HG02852 (cell line): ENCODE data around the gene PRSS1.

Experiments used
- ATAC-seq: cut with Tn5 transposase; IDR thresholded peaks from one replicate; pipeline ENCODE4 v1.9.1; 2021; ENCODE audit warnings: mild to moderate bottlenecking, moderate library complexity; ENCODE audit not compliant: unreplicated experiment

Gene PRSS1

GRCh38 chr7:142792129-142792528 is 42.9 kb downstream of the PRSS1 start:
- ATAC-seq, result no peak

GRCh38 chr7:142792593-142792992 is 43.3 kb downstream of the PRSS1 start:
- no peak for ATAC-seq

- ATAC-seq, result no peak
Measured at GRCh38 chr7:142793156-142793555, 43.9 kb downstream of the PRSS1 start.

GRCh38 chr7:142795339-142795863 is 46.1 kb downstream of the PRSS1 start:
- no peak for ATAC-seq

- ATAC-seq, result no peak
Measured at GRCh38 chr7:142796001-142796500, 46.8 kb downstream of the PRSS1 start.

- ATAC-seq, result peak; percentile 43
Measured at GRCh38 chr7:142796501-142797390, 47.5 kb downstream of the PRSS1 start.

- ATAC-seq, result peak; percentile 42
Measured at GRCh38 chr7:142797391-142798377, 48.4 kb downstream of the PRSS1 start.

GRCh38 chr7:142798451-142799436 is 49.5 kb downstream of the PRSS1 start:
- no peak for ATAC-seq

GRCh38 chr7:142799437-142799835 is 50.2 kb downstream of the PRSS1 start:
- ATAC-seq, result no peak

GRCh38 chr7:142800088-142800487 is 50.8 kb downstream of the PRSS1 start:
- ATAC-seq, result no peak

- no peak for ATAC-seq
Measured at GRCh38 chr7:142800699-142801260, 51.5 kb downstream of the PRSS1 start.

GRCh38 chr7:142801601-142802295 is 52.5 kb downstream of the PRSS1 start:
- no peak for ATAC-seq

- no peak for ATAC-seq
Measured at GRCh38 chr7:142802301-142802700, 53.0 kb downstream of the PRSS1 start.
